B cell (primary cell): ENCODE measurements around the gene DNAH3. TPM values are rescaled to one million over a fixed set of nuclear protein-coding genes. Genes with fewer than 3 reads are reported as not detected.

Source experiments
- ATAC-seq: fragments of 200-7000 bp; cut with Tn5 transposase; one replicate; pipeline ENCODE4 v1.10.0; 2021; ENCODE audit warnings: low read depth, mild to moderate bottlenecking, moderate number of reproducible peaks, moderate library complexity
- CTCF ChIA-PET: fragments of 350-600 bp; sonication (Branson Sonifier 250); formaldehyde crosslinking; loops from one replicate; lab custom pipeline; 2021; ENCODE audit warnings: antibody characterized with exemption, inconsistent platforms; lab: Charles Lee
- POLR2A ChIA-PET: fragments of 350-600 bp; sonication (Branson Sonifier 250); formaldehyde crosslinking; loops from one replicate; lab custom pipeline; 2021; ENCODE audit warnings: antibody characterized with exemption; lab: Charles Lee
- DNase-seq: peaks from one replicate; pipeline ENCODE4 v3.0.0; 2013
- H2AFZ ChIP-seq: 2 replicates; pipeline ENCODE4 v1.6.1; 2012; ENCODE audit warnings: mild to moderate bottlenecking, low read depth, low read length; ENCODE audit not compliant: insufficient read depth, poor library complexity, severe bottlenecking
- H3K27ac ChIP-seq, 2 donors: 1 replicate in 1 of 2; 2 replicates in 1 of 2; pipeline ENCODE4 v1.5.1; 2012 to 2013; ENCODE audit warnings: low read length in 2 of 2, mild to moderate bottlenecking in 2 of 2, moderate library complexity in 1 of 2
- H3K27me3 ChIP-seq, 4 experiments: fragments of 200-600 bp in 1 of 4; sonication (generic) in 1 of 4; replicated peaks in 1 of 4; 1 replicate in 2 of 4; 2 replicates in 2 of 4; pipeline versions ENCODE4 v1.6.1 to v1.7.0; 2013 to 2016; ENCODE audit warnings: low read length in 3 of 4, mild to moderate bottlenecking in 2 of 4, mixed read lengths in 1 of 4, moderate library complexity in 1 of 4; ENCODE audit not compliant: insufficient read depth in 4 of 4, control insufficient read depth in 3 of 4; ENCODE audit errors: control extremely low read depth in 1 of 4
- H3K36me3 ChIP-seq, 2 experiments: replicated peaks in 1 of 2; 1 replicate in 1 of 2; 2 replicates in 1 of 2; pipeline versions ENCODE4 v1.6.1 to v1.7.1; 2013; ENCODE audit warnings: low read length in 1 of 2; ENCODE audit not compliant: insufficient read depth in 2 of 2, control insufficient read depth in 1 of 2; ENCODE audit errors: control extremely low read depth in 1 of 2, extremely low read depth in 1 of 2
- H3K4me1 ChIP-seq, 2 donors: fragments of 200-600 bp in 1 of 2; sonication (generic) in 1 of 2; 1 replicate in 1 of 2; 2 replicates in 1 of 2; pipeline versions ENCODE4 v1.5.1 to v1.6.1; 2013 to 2017; ENCODE audit warnings: low read length in 2 of 2; ENCODE audit not compliant: control insufficient read depth in 2 of 2, insufficient read depth in 2 of 2
- H3K4me2 ChIP-seq: replicated peaks from 2 replicates; pipeline ENCODE3; 2012; ENCODE audit warnings: mild to moderate bottlenecking, low read depth, low read length; ENCODE audit not compliant: poor library complexity, severe bottlenecking
- H3K4me3 ChIP-seq, 5 experiments: fragments of 200-600 bp in 1 of 5; sonication (generic) in 1 of 5; 1 replicate in 3 of 5; 2 replicates in 2 of 5; pipeline versions ENCODE4 v1.5.1 to v1.7.0; 2011 to 2016; ENCODE audit warnings: low read length in 4 of 5, mild to moderate bottlenecking in 4 of 5, low read depth in 2 of 5, control low read depth in 1 of 5, moderate library complexity in 1 of 5; ENCODE audit not compliant: insufficient read depth in 1 of 5; ENCODE audit errors: control extremely low read depth in 1 of 5, extremely low read depth in 1 of 5
- H3K79me2 ChIP-seq: fragments of 200-600 bp; sonication (generic); one replicate; pipeline ENCODE4 v1.6.0; 2016; ENCODE audit warnings: low read length; ENCODE audit not compliant: control insufficient read depth, insufficient read depth
- H3K9ac ChIP-seq: fragments of 200-600 bp; sonication (generic); 2 replicates; pipeline ENCODE4 v1.6.1; 2017; ENCODE audit warnings: mild to moderate bottlenecking, low read length, moderate library complexity
- H3K9me3 ChIP-seq, 3 donors: one replicate each; pipeline versions ENCODE4 v1.6.1 to v1.7.1; 2013; ENCODE audit warnings: low read length in 2 of 3; ENCODE audit not compliant: control insufficient read depth in 2 of 3, insufficient read depth in 1 of 3; ENCODE audit errors: control extremely low read depth in 1 of 3
- H4K20me1 ChIP-seq: 2 replicates; pipeline ENCODE4 v1.6.0; 2012; ENCODE audit warnings: mild to moderate bottlenecking, low read length; ENCODE audit not compliant: insufficient read depth, control insufficient read depth, poor library complexity, severe bottlenecking
- H3K27ac Mint-ChIP-seq: one replicate; pipeline ENCODE4 v1.8.0; 2021; ENCODE audit warnings: mixed read lengths
- H3K27me3 Mint-ChIP-seq: one replicate; pipeline ENCODE4 v1.8.0; 2021; ENCODE audit warnings: mixed read lengths
- H3K4me1 Mint-ChIP-seq: one replicate; pipeline ENCODE4 v1.8.0; 2021; ENCODE audit warnings: mixed read lengths
- H3K4me3 Mint-ChIP-seq: one replicate; pipeline ENCODE4 v1.8.0; 2021; ENCODE audit warnings: mixed read lengths
- H3K9me3 Mint-ChIP-seq: one replicate; pipeline ENCODE4 v1.8.0; 2022; ENCODE audit warnings: mixed read lengths; ENCODE audit not compliant: insufficient read depth
- EZH2 ChIP-seq: IDR thresholded peaks from 2 replicates; pipeline ENCODE4 v1.6.1; 2012; ENCODE audit warnings: borderline replicate concordance, low read depth, mild to moderate bottlenecking, moderate library complexity, low read length; ENCODE audit not compliant: insufficient read depth, poor library complexity, severe bottlenecking
- WGBS: methylation state at CpG from one replicate; pipeline ENCODE4 v1.1.5; 2013; ENCODE audit warnings: missing lambda C conversion rate; ENCODE audit not compliant: insufficient coverage; 5-methylcytosine and 5-hydroxymethylcytosine counted together
- intact Hi-C: fragments of 100-400 bp; cut with micrococcal nuclease; formaldehyde crosslinking; loops from one replicate; pipeline ENCODE4 v1.10.0; 2022
- polyA plus RNA-seq: library from polyadenylated mRNA; depleted of rRNA; stranded (reverse); fragments of >200 nt; gene quantifications from 2 replicates; pipeline ENCODE4 v1.2.3, GENCODE V29; 2012
- total RNA-seq, 2 donors: library from RNA; stranded (reverse); fragments of 120-200 nt in 1 of 2; gene quantifications; 1 replicate in 1 of 2; 2 replicates in 1 of 2; pipeline versions ENCODE4 v1.2.3 to v1.2.4, GENCODE V29; 2013 to 2022
- TF ChIP-seq, protein P1 (sequence below): fragments of 200-600 bp; IDR thresholded peaks from one replicate; pipeline ENCODE4 v1.8.0; 2022; ENCODE audit warnings: antibody characterized with exemption, mild to moderate bottlenecking

Gene DNAH3
- total and polyA plus RNA-seq, 2 donors (not counting 1 experiment from before 2014, with no cell fraction given), result not detected

DNA sequence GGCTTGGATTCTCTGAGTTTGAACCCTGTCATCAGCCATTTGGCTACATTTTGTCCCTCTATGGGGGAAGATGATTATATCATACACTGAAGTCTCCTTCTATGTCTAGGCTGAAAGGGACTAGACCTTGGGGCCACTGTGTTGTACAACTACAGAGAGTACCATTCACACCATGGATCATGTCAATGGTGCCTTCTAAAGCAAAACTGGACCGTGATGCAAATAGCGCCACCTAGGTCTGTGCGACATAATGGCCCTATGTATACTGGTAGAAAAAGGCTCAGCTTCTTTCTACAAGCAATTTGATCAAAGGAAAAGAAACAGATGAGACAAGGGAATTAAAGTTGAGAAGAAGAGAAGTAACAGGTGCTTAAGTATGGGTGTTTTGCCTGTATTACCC is 149.4 kb downstream of the DNAH3 start:
- H3K27ac ChIP-seq, result no peak overlapping the region
- ChIA-PET POLR2A (no interaction called here), CTCF (interaction anchor here (0.6 kb wide), 1 partner anchor 26 kb away, joined by 3 read pairs; no protein-coding TSS in a partner anchor)
- intact Hi-C loops, result loop anchor here (1.0 kb wide), 1 partner anchor 151 kb away; no protein-coding TSS in a partner anchor
- no peaks in the 10 kb centered on the region for H3K4me1 Mint-ChIP-seq
- H4K20me1 ChIP-seq, result no peaks in the 10 kb centered on the region
- no peaks in the 10 kb centered on the region for H3K36me3 ChIP-seq
- peaks cover 0 to 2% (median 0%) of the 10 kb centered on the region in 4 experiments for H3K27me3 ChIP-seq
- ATAC-seq, result no peak
- no peak overlapping the region for H3K4me3 ChIP-seq
- H3K4me3 Mint-ChIP-seq, result no peak overlapping the region
- no peaks in the 10 kb centered on the region for H3K79me2 ChIP-seq
- no peaks in the 10 kb centered on the region for H3K9me3 ChIP-seq
- WGBS, result no CpG with 5 or more reads among the region's 3 CpGs
- no peaks in the 10 kb centered on the region for H3K4me1 ChIP-seq
- no peaks in the 10 kb centered on the region for H3K9me3 Mint-ChIP-seq
- TF ChIP-seq, protein P1, sequence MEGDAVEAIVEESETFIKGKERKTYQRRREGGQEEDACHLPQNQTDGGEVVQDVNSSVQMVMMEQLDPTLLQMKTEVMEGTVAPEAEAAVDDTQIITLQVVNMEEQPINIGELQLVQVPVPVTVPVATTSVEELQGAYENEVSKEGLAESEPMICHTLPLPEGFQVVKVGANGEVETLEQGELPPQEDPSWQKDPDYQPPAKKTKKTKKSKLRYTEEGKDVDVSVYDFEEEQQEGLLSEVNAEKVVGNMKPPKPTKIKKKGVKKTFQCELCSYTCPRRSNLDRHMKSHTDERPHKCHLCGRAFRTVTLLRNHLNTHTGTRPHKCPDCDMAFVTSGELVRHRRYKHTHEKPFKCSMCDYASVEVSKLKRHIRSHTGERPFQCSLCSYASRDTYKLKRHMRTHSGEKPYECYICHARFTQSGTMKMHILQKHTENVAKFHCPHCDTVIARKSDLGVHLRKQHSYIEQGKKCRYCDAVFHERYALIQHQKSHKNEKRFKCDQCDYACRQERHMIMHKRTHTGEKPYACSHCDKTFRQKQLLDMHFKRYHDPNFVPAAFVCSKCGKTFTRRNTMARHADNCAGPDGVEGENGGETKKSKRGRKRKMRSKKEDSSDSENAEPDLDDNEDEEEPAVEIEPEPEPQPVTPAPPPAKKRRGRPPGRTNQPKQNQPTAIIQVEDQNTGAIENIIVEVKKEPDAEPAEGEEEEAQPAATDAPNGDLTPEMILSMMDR, result peak; percentile 21
- no peak for TF ChIP-seq EZH2
- H3K27ac Mint-ChIP-seq, result no peak overlapping the region
- DNase-seq, result no peak
- H2AFZ ChIP-seq, result no peak overlapping the region
- peaks cover 23% of the 10 kb centered on the region for H3K27me3 Mint-ChIP-seq
- no peak overlapping the region for H3K9ac ChIP-seq
- H3K4me2 ChIP-seq, result no peak overlapping the region

DNA sequence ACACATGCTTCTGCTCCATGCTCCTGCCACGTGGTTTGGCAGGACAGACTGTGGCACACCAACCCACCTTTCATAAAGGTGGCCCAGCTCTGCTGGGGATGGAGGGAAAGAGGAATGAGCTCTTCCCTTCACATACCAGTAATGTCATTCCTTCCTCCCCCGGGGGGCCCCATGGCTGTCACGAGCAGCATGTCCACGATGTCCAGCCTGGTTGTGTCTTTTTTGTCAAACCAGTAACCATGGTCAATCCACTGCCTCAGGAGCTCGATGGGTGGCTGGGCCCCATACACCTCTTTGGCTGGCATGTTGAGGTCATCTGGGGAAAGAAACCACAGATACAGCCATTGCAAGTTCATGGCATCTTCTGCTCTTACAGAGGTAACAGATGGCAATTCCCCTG is 153.5 kb downstream of the DNAH3 start:
- Mint-ChIP-seq H3K27ac (no peak overlapping the region), H3K9me3 (no peaks in the 10 kb centered on the region), H3K4me3 (no peak overlapping the region), H3K4me1 (no peaks in the 10 kb centered on the region), H3K27me3 (peaks cover 26% of the 10 kb centered on the region)
- intact Hi-C loops, result no loop called here
- ChIA-PET POLR2A (no interaction called here), CTCF (interaction anchor here (2.1 kb wide), 1 partner anchor 147 kb away, joined by 8 read pairs; no protein-coding TSS in a partner anchor)
- H4K20me1 ChIP-seq, result no peaks in the 10 kb centered on the region
- WGBS, result 91% methylated on average over 1 of the region's 5 CpGs
- H3K4me1 ChIP-seq, result no peaks in the 10 kb centered on the region
- no peak for DNase-seq
- H3K9ac ChIP-seq, result no peak overlapping the region
- H3K36me3 ChIP-seq, result no peaks in the 10 kb centered on the region
- H3K27ac ChIP-seq, result no peak overlapping the region
- H3K27me3 ChIP-seq, result peaks cover 0 to 2% (median 0%) of the 10 kb centered on the region in 4 experiments
- no peak overlapping the region for H3K4me2 ChIP-seq
- no peaks in the 10 kb centered on the region for H3K79me2 ChIP-seq
- no peak for ATAC-seq
- H2AFZ ChIP-seq, result no peak overlapping the region
- H3K9me3 ChIP-seq, result no peaks in the 10 kb centered on the region
- no peak for TF ChIP-seq EZH2
- TF ChIP-seq, protein P1, result no peak
- H3K4me3 ChIP-seq, result no peak overlapping the region
